OCI-LY7 (cell line): ENCODE data around the gene XPNPEP1. TPM values are rescaled to one million over a fixed set of nuclear protein-coding genes. Genes with fewer than 3 reads are reported as not detected.

ENCODE experiments used
- BruUV-seq: library from RNA; stranded (reverse); fragments of 400-500 nt; replicated peaks from 2 replicates; lab custom pipeline; 2021; lab: Mats Ljungman, UMichigan
- CTCF ChIA-PET: fragments of 300-600 bp; sonication (Branson Sonifier 250); formaldehyde crosslinking; loops from one replicate; lab custom pipeline; 2022; ENCODE audit warnings: antibody characterized with exemption; ENCODE audit not compliant: unreplicated experiment; lab: Charles Lee
- POLR2A ChIA-PET: fragments of 300-600 bp; sonication (Branson Sonifier 250); formaldehyde crosslinking; loops from one replicate; lab custom pipeline; 2022; ENCODE audit warnings: antibody characterized with exemption; lab: Charles Lee
- DNase-seq: peaks from one replicate; pipeline ENCODE4 v3.0.0-alpha.2; 2015; ENCODE audit warnings: low spot score
- H2AFZ ChIP-seq: fragments of 200-600 bp; sonication (generic), shearing (Covaris generic); 2 replicates; pipeline ENCODE4 v1.6.1; 2014; ENCODE audit warnings: mild to moderate bottlenecking, antibody characterized with exemption, low read length, moderate library complexity
- H3K27ac ChIP-seq: fragments of 200-600 bp; sonication (generic); 2 replicates; pipeline ENCODE4 v1.5.1; 2014; ENCODE audit warnings: mixed run types, low read depth, mild to moderate bottlenecking, moderate library complexity, low read length, inconsistent platforms; ENCODE audit not compliant: poor library complexity, severe bottlenecking
- H3K36me3 ChIP-seq: fragments of 200-600 bp; sonication (generic); 2 replicates; pipeline ENCODE4 v1.6.1; 2014; ENCODE audit warnings: mild to moderate bottlenecking, antibody characterized with exemption, low read length, moderate library complexity, mixed read lengths; ENCODE audit not compliant: insufficient read depth
- H3K4me1 ChIP-seq: fragments of 200-600 bp; sonication (generic); 2 replicates; pipeline ENCODE4 v1.5.1; 2014; ENCODE audit warnings: mild to moderate bottlenecking, low read length; ENCODE audit not compliant: insufficient read depth, poor library complexity, severe bottlenecking
- H3K4me2 ChIP-seq: fragments of 200-600 bp; sonication (generic); 2 replicates; pipeline ENCODE4 v1.6.1; 2014; ENCODE audit warnings: mild to moderate bottlenecking, low read length
- H3K4me3 ChIP-seq: fragments of 200-600 bp; sonication (generic); 2 replicates; pipeline ENCODE4 v1.5.1; 2014; ENCODE audit warnings: mild to moderate bottlenecking, low read depth, low read length; ENCODE audit not compliant: poor library complexity, severe bottlenecking
- H3K79me2 ChIP-seq: fragments of 200-600 bp; sonication (generic); 2 replicates; pipeline ENCODE4 v1.6.1; 2016; ENCODE audit warnings: low read depth, mild to moderate bottlenecking, low read length, moderate library complexity, mixed read lengths; ENCODE audit not compliant: insufficient read depth
- H3K9me2 ChIP-seq: fragments of 200-600 bp; sonication (generic); 2 replicates; pipeline ENCODE4 v1.6.1; 2016; ENCODE audit warnings: mild to moderate bottlenecking, low read length, mixed read lengths; ENCODE audit not compliant: insufficient read depth
- H3K9me3 ChIP-seq: fragments of 200-600 bp; sonication (generic); 2 replicates; pipeline ENCODE4 v1.6.1; 2014; ENCODE audit warnings: mild to moderate bottlenecking, mixed run types, low read length, mixed read lengths
- H4K20me1 ChIP-seq: fragments of 200-600 bp; sonication (generic); 2 replicates; pipeline ENCODE4 v1.6.1; 2014; ENCODE audit warnings: mild to moderate bottlenecking, antibody characterized with exemption, low read length, moderate library complexity, mixed read lengths; ENCODE audit not compliant: insufficient read depth
- EZH2phosphoT487 ChIP-seq: fragments of 200-600 bp; sonication (generic); IDR thresholded peaks from 2 replicates; pipeline ENCODE4 v1.6.1; 2018; ENCODE audit warnings: low read depth, borderline replicate concordance, mild to moderate bottlenecking, mixed run types, antibody characterized with exemption, low read length, moderate library complexity, mixed read lengths
- intact Hi-C: fragments of 100-400 bp; cut with micrococcal nuclease; formaldehyde crosslinking; loops from one replicate; pipeline ENCODE4 v1.10.0; 2022; ENCODE audit not compliant: unreplicated experiment
- total RNA-seq, 2 experiments: library from RNA; depleted of rRNA in 1 of 2; stranded (reverse); fragments of >200 nt in 1 of 2; shearing (Covaris generic) in 1 of 2; gene quantifications; 2 replicates each; pipeline ENCODE4 v1.2.3, GENCODE V29; 2014 to 2022
- TF ChIP-seq, protein P1 (sequence below): fragments of 200-600 bp; sonication (generic); conservative IDR thresholded peaks from 2 replicates; pipeline ENCODE4 v1.5.1; 2014; ENCODE audit warnings: mild to moderate bottlenecking, antibody characterized with exemption, low read length, moderate library complexity, mixed read lengths

The XPNPEP1 gene
- total RNA-seq, 2 experiments from 2014 or later: 136 to 237 TPM

DNA sequence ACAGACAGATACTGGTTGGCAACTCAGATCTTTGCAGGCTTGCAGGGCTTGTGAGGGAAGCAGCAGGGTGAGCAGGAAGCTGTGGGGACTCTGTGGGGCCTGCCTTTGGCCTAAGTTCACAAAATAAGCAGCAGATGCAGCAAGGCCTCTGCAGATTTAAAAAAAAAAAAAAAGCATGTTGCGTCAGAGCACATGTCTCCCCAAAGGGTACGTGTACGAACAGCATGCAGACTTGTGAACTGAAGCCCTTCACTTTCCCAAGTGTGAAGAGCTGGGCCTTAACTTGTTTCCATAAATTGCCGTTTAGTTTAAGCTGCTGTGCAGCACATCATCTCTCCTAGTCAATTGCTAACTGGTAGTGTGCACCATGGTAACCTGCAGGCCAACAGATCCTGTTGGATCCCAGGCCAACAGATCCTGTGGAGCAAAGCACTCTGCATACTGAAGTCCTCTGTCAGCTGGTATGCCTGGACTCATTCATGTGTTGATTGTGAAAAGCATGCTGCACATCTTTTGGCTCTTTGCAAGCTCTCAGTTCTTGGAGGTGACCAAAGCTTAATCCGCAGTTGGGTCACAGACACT, 10.8 kb upstream of the XPNPEP1 start:
- Histone ChIP-seq H3K27ac (no peak overlapping the region), H4K20me1 (no peaks in the 10 kb centered on the region), H2AFZ (no peak overlapping the region), H3K4me1 (no peaks in the 10 kb centered on the region), H3K4me3 (no peak overlapping the region), H3K79me2 (no peaks in the 10 kb centered on the region), H3K9me2 (no peaks in the 10 kb centered on the region), H3K36me3 (no peaks in the 10 kb centered on the region), H3K9me3 (no peaks in the 10 kb centered on the region), H3K4me2 (no peak overlapping the region)
- CTCF ChIA-PET: no interaction called here
- no peak for TF ChIP-seq EZH2phosphoT487
- TF ChIP-seq, protein P1, sequence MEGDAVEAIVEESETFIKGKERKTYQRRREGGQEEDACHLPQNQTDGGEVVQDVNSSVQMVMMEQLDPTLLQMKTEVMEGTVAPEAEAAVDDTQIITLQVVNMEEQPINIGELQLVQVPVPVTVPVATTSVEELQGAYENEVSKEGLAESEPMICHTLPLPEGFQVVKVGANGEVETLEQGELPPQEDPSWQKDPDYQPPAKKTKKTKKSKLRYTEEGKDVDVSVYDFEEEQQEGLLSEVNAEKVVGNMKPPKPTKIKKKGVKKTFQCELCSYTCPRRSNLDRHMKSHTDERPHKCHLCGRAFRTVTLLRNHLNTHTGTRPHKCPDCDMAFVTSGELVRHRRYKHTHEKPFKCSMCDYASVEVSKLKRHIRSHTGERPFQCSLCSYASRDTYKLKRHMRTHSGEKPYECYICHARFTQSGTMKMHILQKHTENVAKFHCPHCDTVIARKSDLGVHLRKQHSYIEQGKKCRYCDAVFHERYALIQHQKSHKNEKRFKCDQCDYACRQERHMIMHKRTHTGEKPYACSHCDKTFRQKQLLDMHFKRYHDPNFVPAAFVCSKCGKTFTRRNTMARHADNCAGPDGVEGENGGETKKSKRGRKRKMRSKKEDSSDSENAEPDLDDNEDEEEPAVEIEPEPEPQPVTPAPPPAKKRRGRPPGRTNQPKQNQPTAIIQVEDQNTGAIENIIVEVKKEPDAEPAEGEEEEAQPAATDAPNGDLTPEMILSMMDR: no peak
- no TSS peak for BruUV-seq
- intact Hi-C loops: no loop called here
- POLR2A ChIA-PET: interaction anchor here (0.7 to 1.4 kb wide), 3 partner anchors 8 to 50 kb away, joined by 3 read pairs; no protein-coding TSS in a partner anchor
- no peak for DNase-seq

DNA sequence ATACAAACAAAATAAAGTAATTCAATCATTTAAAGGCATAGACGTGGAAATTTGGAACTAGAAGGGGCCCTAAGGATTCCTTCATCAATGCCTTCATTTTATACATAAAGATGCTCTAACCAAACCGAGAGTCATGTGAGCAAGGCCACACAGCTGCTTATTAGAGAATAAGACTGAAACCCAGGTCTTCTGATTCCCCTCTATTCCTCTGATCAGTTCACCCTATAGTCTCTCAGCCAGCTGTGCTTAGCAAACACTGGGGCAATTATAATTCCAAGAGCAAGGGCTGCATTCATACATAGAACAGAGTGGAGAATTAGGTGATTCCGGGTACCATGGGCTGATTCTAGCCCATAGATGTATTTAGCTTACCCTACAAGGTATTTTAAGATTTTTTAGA, 9.7 kb upstream of the XPNPEP1 start:
- Histone ChIP-seq H3K4me2 (no peak overlapping the region), H3K36me3 (no peaks in the 10 kb centered on the region), H3K4me1 (no peaks in the 10 kb centered on the region), H3K4me3 (no peak overlapping the region), H3K9me2 (no peaks in the 10 kb centered on the region), H3K9me3 (peaks cover 4% of the 10 kb centered on the region; the same call in 1 of the 2 replicates), H3K79me2 (no peaks in the 10 kb centered on the region), H2AFZ (no peak overlapping the region), H3K27ac (no peak overlapping the region), H4K20me1 (no peaks in the 10 kb centered on the region)
- intact Hi-C loops: no loop called here
- POLR2A ChIA-PET: no interaction called here
- TF ChIP-seq, protein P1: no peak
- no peak for TF ChIP-seq EZH2phosphoT487
- CTCF ChIA-PET: no interaction called here
- DNase-seq: no peak
- BruUV-seq: no TSS peak

DNA sequence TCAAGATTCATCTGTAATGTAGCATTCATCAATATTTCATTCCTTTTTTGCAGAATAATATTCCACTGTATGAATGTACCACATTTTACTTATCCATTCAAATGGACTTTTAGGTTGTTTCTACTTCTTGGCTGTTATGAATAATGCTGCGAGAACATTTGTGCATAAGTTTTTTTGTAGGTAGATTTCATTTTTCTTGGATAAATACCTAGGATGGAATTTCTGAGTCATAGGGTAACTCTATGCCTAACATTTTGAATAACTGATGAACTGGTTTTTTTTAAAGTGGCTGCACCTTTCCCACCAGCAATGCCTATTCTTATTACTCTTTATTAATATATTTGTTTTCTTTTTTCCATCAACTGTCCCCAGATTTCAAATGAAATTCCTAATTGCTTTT, 9.1 kb upstream of the XPNPEP1 start:
- Histone ChIP-seq H3K27ac (no peak overlapping the region), H4K20me1 (no peaks in the 10 kb centered on the region), H2AFZ (no peak overlapping the region), H3K9me3 (peaks cover 6% of the 10 kb centered on the region; the same call in 1 of the 2 replicates), H3K79me2 (no peaks in the 10 kb centered on the region), H3K36me3 (no peaks in the 10 kb centered on the region), H3K4me1 (no peaks in the 10 kb centered on the region), H3K4me3 (no peak overlapping the region), H3K4me2 (no peak overlapping the region), H3K9me2 (no peaks in the 10 kb centered on the region)
- intact Hi-C loops: no loop called here
- POLR2A ChIA-PET: no interaction called here
- no peak for DNase-seq
- TF ChIP-seq, protein P1: no peak
- TF ChIP-seq EZH2phosphoT487: no peak
- CTCF ChIA-PET: no interaction called here
- no TSS peak for BruUV-seq
